ENCODE measurements around the gene CROCC. TPM values are rescaled to one million over a fixed set of nuclear protein-coding genes. Genes with fewer than 3 reads are reported as not detected.
"Not testable (repeated sequence)": the region's sequence is repeated elsewhere in the genome, so short reads cannot be mapped to it uniquely, and the experiment has no call there.

Gene CROCC
- total RNA-seq, 4 donors from 2014 or later: 13.0 to 149 (median 23.7) TPM

DNA sequence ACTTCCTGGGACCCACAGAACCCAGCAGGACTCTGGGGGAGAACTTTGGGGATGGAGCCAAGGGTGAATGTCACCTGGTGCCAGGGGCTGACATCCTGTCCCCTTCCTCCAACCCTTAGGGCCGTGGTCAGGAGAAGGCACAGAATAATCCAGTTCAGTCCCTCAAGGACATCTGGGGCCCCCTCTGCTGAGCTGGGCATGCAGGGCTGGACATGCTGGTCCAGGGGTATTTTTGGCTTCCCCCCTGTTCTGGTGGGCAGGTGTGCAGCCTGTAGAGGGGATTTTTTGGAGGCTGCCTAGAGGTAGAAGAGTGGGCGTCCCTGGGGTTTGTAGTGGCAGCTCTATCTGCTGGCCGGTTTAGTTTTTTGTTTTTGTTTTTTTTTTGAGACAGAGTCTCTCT, 3.4 kb upstream of the CROCC start:
- in situ Hi-C loops (cut with MboI; ENCODE audit: low pct_ligation_motif_present in 1 of 4, low pct_unique_long_range_greater_than_20kb in 1 of 4, low sequenced_read_pairs in 3 of 4): no loop called here
- Histone ChIP-seq H3K4me1 (peaks cover 7 to 22% (median 14%) of the 10 kb centered on the region in 4 donors), H3K27ac (no peak overlapping the region), H3K27me3 (no peaks in the 10 kb centered on the region), H3K9me3 (no peaks in the 10 kb centered on the region), H3K4me3 (no peak overlapping the region), H3K36me3 (no peaks in the 10 kb centered on the region)
- no peak for DNase-seq
- WGBS, 2 donors (ENCODE audit: low coverage in 1 of 2): 46 to 57% methylated on average over 2 to 3 of the region's 3 CpGs
- intact Hi-C loops (cut with DNase I; ENCODE audit: low total_unique reads): no loop called here
- TF ChIP-seq POLR2AphosphoS5 (IDR thresholded peaks at IDR 0.05) (no peak), POLR2A (IDR thresholded peaks at IDR 0.05) (no peak), EP300 (IDR thresholded peaks at IDR 0.05; ENCODE audit: low read depth) (no peak)
- TF ChIP-seq, protein P1, sequence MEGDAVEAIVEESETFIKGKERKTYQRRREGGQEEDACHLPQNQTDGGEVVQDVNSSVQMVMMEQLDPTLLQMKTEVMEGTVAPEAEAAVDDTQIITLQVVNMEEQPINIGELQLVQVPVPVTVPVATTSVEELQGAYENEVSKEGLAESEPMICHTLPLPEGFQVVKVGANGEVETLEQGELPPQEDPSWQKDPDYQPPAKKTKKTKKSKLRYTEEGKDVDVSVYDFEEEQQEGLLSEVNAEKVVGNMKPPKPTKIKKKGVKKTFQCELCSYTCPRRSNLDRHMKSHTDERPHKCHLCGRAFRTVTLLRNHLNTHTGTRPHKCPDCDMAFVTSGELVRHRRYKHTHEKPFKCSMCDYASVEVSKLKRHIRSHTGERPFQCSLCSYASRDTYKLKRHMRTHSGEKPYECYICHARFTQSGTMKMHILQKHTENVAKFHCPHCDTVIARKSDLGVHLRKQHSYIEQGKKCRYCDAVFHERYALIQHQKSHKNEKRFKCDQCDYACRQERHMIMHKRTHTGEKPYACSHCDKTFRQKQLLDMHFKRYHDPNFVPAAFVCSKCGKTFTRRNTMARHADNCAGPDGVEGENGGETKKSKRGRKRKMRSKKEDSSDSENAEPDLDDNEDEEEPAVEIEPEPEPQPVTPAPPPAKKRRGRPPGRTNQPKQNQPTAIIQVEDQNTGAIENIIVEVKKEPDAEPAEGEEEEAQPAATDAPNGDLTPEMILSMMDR (IDR thresholded peaks at IDR 0.05): no peak

DNA sequence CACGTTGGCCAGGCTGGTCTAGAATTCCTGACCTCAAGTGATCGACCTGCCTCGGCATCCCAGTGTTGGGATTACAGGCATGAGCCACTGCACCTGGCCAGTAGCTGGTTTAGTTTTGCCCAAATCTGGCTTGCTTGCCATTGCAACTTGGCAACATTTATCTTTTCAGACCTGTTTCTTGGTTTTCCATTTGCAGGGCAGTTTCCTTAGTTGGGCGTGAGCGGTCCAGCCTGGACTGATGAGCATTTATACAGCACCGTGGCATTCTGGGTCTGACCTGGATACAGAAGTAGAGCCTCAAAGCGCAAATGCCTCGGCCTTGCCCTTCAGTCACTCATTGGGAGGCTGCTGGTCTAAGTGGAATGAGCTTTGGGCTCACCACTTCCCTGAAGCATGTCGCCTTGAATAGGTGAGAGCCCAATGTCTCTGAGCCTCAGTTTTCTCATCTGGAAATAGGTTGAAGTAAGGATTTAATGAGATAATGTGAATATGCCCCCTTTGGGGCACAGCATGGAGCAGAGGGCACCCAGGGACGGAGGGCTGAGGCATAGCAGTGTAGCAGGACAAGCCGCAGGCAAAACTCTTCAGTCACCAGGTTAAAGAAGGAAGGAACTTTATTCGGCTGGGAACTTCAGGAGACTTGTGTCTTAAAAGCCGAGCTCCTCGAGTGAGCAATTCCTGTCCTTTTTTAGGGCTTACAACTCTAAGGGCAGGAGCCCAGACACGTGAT, 2.6 kb upstream of the CROCC start:
- H3K9me3 ChIP-seq; H3K27me3 ChIP-seq; in situ Hi-C loops (cut with MboI; ENCODE audit: low pct_ligation_motif_present in 1 of 4, low pct_unique_long_range_greater_than_20kb in 1 of 4, low sequenced_read_pairs in 3 of 4); intact Hi-C loops (cut with DNase I; ENCODE audit: low total_unique reads); H3K27ac ChIP-seq; H3K4me3 ChIP-seq; DNase-seq; H3K36me3 ChIP-seq: not testable (repeated sequence)
- 87% methylated on average over 7 to 15 of the region's 15 CpGs for WGBS, 2 donors (ENCODE audit: low coverage in 1 of 2)
- peaks cover 5 to 18% (median 10%) of the 10 kb centered on the region in 4 donors for H3K4me1 ChIP-seq

DNA sequence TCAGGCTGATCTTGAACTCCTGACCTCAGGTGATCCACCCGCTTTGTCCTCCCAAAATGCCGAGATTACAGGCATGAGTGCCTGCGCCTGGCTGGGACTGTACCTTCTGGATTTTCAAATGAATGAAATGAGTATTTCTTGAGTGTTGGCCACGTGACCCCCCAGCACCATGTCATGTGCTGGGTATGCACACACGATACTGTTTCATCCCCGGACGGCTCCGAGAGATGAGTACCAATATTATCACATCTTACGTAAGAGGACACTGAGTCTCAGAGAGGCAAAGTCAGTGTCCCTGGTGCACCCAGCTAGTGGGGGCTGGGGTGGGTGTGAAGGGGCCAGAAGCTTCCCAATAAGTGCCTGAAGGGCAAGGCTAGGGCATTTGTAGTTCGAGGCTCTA, 780 bp upstream of the CROCC start:
- Histone ChIP-seq H3K4me3 (no peak overlapping the region), H3K27ac (no peak overlapping the region), H3K9me3 (no peaks in the 10 kb centered on the region), H3K4me1 (peaks cover 0 to 7% (median 0%) of the 10 kb centered on the region in 4 donors), H3K36me3 (no peaks in the 10 kb centered on the region), H3K27me3 (no peaks in the 10 kb centered on the region)
- TF ChIP-seq, protein P1 (IDR thresholded peaks at IDR 0.05): no peak
- intact Hi-C loops (cut with DNase I; ENCODE audit: low total_unique reads) (no loop called here), in situ Hi-C loops (cut with MboI; ENCODE audit: low pct_ligation_motif_present in 1 of 4, low pct_unique_long_range_greater_than_20kb in 1 of 4, low sequenced_read_pairs in 3 of 4) (loop anchor here in 1 of 4 donors (10.0 kb wide), 1 partner anchor 196 kb away; no protein-coding TSS in a partner anchor)
- 84 to 89% methylated on average over 9 to 10 of the region's 10 CpGs for WGBS, 2 donors (ENCODE audit: low coverage in 1 of 2)
- DNase-seq: no peak

DNA sequence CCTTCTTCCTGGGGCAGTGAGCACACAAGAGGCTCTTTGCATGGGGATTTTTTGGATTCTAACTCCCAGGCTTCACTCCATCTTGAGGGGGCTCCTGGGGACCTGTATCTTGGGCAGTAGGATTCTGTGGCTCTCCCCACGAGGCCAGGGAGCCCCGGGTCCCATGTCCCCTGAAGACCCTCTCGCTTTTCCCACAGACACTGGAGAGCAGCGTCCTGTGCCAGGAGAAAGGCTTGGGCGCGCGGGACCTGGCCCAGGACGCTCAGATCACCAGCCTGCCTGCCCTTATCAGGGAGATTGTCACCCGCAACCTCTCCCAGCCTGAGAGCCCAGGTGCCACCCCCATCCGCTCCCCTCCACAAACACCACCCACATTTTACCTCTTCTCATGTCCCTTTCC, 735 bp downstream of the CROCC start:
- Histone ChIP-seq H3K4me3 (no peak overlapping the region), H3K27ac (no peak overlapping the region), H3K9me3 (no peaks in the 10 kb centered on the region), H3K27me3 (no peaks in the 10 kb centered on the region), H3K36me3 (no peaks in the 10 kb centered on the region), H3K4me1 (peaks cover 0 to 7% (median 0%) of the 10 kb centered on the region in 4 donors)
- intact Hi-C loops (cut with DNase I; ENCODE audit: low total_unique reads) (no loop called here), in situ Hi-C loops (cut with MboI; ENCODE audit: low pct_ligation_motif_present in 1 of 4, low pct_unique_long_range_greater_than_20kb in 1 of 4, low sequenced_read_pairs in 3 of 4) (loop anchor here in 1 of 4 donors (10.0 kb wide), 1 partner anchor 198 kb away; no protein-coding TSS in a partner anchor)
- no peak for DNase-seq
- WGBS, 2 donors (ENCODE audit: low coverage in 1 of 2): 91 to 100% methylated on average over 2 to 10 of the region's 10 CpGs
- TF ChIP-seq POLR2AphosphoS5 (IDR thresholded peaks at IDR 0.05): no peak
- no peak for TF ChIP-seq POLR2A (IDR thresholded peaks at IDR 0.05)
- TF ChIP-seq, protein P1 (IDR thresholded peaks at IDR 0.05): no peak
- no peak for TF ChIP-seq EP300 (IDR thresholded peaks at IDR 0.05; ENCODE audit: low read depth)

Measured in transverse colon (tissue), 4 donors.